SU-DHL-6 (cell line): Measurements from ENCODE around the gene ATXN1L.
"Not testable (repeated sequence)": the region's sequence is repeated elsewhere in the genome, so short reads cannot be mapped to it uniquely, and the experiment has no call there.

Experiments
- H2AFZ ChIP-seq: fragments of 200-600 bp; sonication (generic); 2 replicates; pipeline ENCODE4 v1.6.1; 2014; ENCODE audit warnings: low read depth, mild to moderate bottlenecking, moderate library complexity, mixed read lengths, antibody characterized with exemption, low read length; ENCODE audit not compliant: severe bottlenecking
- H3F3A ChIP-seq: fragments of 200-600 bp; shearing (Covaris generic); 2 replicates; pipeline ENCODE4 v1.6.0; 2016; ENCODE audit warnings: antibody characterized with exemption, mild to moderate bottlenecking; ENCODE audit not compliant: insufficient read depth
- H3K27ac ChIP-seq: fragments of 200-600 bp; sonication (generic); 2 replicates; pipeline ENCODE4 v1.5.1; 2016; ENCODE audit warnings: low read depth, mild to moderate bottlenecking, low read length, moderate library complexity, mixed read lengths
- H3K27me3 ChIP-seq: fragments of 200-600 bp; sonication (generic), shearing (Covaris generic); 2 replicates; pipeline ENCODE4 v1.6.0; 2014; ENCODE audit warnings: mild to moderate bottlenecking, low read length
- H3K36me3 ChIP-seq: fragments of 200-600 bp; sonication (generic); 2 replicates; pipeline ENCODE4 v1.6.1; 2014; ENCODE audit warnings: mild to moderate bottlenecking, low read length, mixed read lengths
- H3K4me2 ChIP-seq: fragments of 300-600, 200-600 bp; shearing (Covaris generic), sonication (generic); 2 replicates; pipeline ENCODE4 v1.6.0; 2014; ENCODE audit warnings: low read length, low read depth, mild to moderate bottlenecking; ENCODE audit not compliant: poor library complexity, severe bottlenecking
- H3K4me3 ChIP-seq: fragments of 200-600 bp; sonication (generic); 2 replicates; pipeline ENCODE4 v1.5.1; 2014; ENCODE audit warnings: antibody characterized with exemption, low read length, mild to moderate bottlenecking, mixed read lengths; ENCODE audit not compliant: insufficient read depth, poor library complexity, severe bottlenecking
- H3K79me2 ChIP-seq: fragments of 200-600 bp; sonication (generic); 2 replicates; pipeline ENCODE4 v1.6.1; 2014; ENCODE audit warnings: mild to moderate bottlenecking, low read length, moderate library complexity; ENCODE audit not compliant: insufficient read depth
- H3K9ac ChIP-seq: fragments of 200-600 bp; sonication (generic); 2 replicates; pipeline ENCODE4 v1.7.0; 2014; ENCODE audit warnings: mild to moderate bottlenecking, low read length
- H3K9me2 ChIP-seq: fragments of 200-600 bp; sonication (generic); replicated peaks from 2 replicates; pipeline ENCODE4 v1.6.1; 2014; ENCODE audit warnings: low read length; ENCODE audit not compliant: insufficient read depth
- H3K9me3 ChIP-seq: fragments of 200-600 bp; sonication (generic); 2 replicates; pipeline ENCODE4 v1.6.1; 2014; ENCODE audit warnings: low read length, mixed read lengths; ENCODE audit not compliant: insufficient read depth
- H4K20me1 ChIP-seq: fragments of 200-600 bp; sonication (generic); 2 replicates; pipeline ENCODE4 v1.6.1; 2014; ENCODE audit warnings: low read depth, mild to moderate bottlenecking, antibody characterized with exemption, low read length, moderate library complexity, mixed read lengths
- CTCF ChIP-seq: fragments of 200-600 bp; sonication (generic); IDR thresholded peaks from one replicate; pipeline ENCODE4 v1.5.1; 2017; ENCODE audit warnings: antibody characterized with exemption, mild to moderate bottlenecking, low read length, moderate library complexity; ENCODE audit not compliant: insufficient read depth, poor library complexity, severe bottlenecking
- EZH2phosphoT487 ChIP-seq: fragments of 200-600 bp; sonication (generic), shearing (Covaris generic); conservative IDR thresholded peaks from 2 replicates; pipeline ENCODE4 v1.6.1; 2018; ENCODE audit warnings: mild to moderate bottlenecking, antibody characterized with exemption, low read length, moderate library complexity, mixed read lengths

ATXN1L gene

DNA sequence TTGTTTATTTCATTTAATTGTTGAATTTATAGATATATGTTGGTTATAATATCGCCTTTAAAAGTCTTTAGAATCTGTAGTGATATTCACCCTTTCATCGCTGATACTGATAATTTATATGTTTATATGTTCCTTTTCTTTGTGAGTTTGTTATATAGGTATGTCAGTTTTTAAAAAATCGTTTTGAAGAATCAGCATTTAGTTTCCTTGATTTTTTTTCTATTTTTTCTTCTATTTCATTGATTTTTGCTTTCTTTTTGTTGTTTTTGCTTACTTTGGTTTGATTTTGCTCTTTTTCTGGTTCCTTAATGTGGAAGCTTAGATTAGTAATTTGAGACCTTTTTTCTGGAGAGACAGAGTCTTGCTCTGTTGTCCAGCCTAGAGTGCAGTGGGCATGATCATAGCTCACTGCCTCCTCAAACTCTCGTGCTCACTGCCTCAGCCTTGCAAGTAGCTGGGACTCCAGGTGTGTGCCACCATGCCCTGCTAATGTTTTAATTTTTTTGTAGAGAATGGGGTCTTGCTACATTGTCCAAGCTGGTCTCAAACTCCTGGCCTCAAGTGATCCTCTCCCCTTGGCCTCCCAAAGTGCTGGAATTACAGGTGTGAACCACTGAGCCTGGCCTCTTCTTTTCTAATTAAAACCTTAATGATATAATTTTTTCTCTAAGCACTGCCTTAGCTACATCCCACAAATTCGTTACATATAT is 57.0 kb downstream of the ATXN1L start:
- Histone ChIP-seq H3K36me3 (no peaks in the 10 kb centered on the region; the same call in 1 of the 2 replicates), H3K4me3 (no peak overlapping the region), H3K4me2 (peak overlapping the region; percentile 21), H3K9ac (no peak overlapping the region), H3F3A (peaks cover 33% of the 10 kb centered on the region; the same call in 1 of the 2 replicates), H3K9me2 (no peaks in the 10 kb centered on the region), H4K20me1 (peaks cover 64% of the 10 kb centered on the region), H3K27me3 (no peaks in the 10 kb centered on the region), H3K79me2 (peaks cover 100% of the 10 kb centered on the region), H3K27ac (no peak overlapping the region), H2AFZ (no peak overlapping the region), H3K9me3 (no peaks in the 10 kb centered on the region)
- no peak for TF ChIP-seq CTCF
- no peak for TF ChIP-seq EZH2phosphoT487

DNA sequence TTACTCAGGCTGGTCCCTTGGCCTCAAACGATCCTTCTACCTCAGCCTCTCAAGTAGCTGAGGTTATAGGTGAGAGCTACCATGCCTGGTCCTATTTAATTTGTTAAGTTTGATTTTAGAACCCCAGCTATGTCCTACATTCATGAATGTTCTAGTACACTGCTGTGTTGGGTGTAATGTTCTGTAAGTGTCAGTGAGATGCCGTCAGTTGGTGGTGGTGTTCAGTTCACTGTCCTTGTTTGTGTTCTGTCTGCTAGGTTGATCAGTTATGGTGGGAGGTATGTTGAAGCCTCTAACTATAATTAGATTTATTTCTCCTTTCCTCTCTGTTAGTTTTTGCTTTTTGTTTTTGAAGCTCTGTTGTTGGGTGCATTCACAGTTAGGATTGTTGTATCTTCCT is 57.8 kb downstream of the ATXN1L start:
- Histone ChIP-seq H3K9me3 (no peaks in the 10 kb centered on the region), H3K4me3 (no peak overlapping the region), H3F3A (peaks cover 32% of the 10 kb centered on the region; the same call in 1 of the 2 replicates), H3K9ac (no peak overlapping the region), H3K79me2 (peaks cover 100% of the 10 kb centered on the region), H3K27ac (no peak overlapping the region), H3K4me2 (peak overlapping the region; percentile 21), H4K20me1 (peaks cover 64% of the 10 kb centered on the region), H2AFZ (no peak overlapping the region), H3K27me3 (no peaks in the 10 kb centered on the region), H3K9me2 (no peaks in the 10 kb centered on the region), H3K36me3 (no peaks in the 10 kb centered on the region; the same call in 1 of the 2 replicates)
- TF ChIP-seq EZH2phosphoT487 (no peak), CTCF (no peak)

DNA sequence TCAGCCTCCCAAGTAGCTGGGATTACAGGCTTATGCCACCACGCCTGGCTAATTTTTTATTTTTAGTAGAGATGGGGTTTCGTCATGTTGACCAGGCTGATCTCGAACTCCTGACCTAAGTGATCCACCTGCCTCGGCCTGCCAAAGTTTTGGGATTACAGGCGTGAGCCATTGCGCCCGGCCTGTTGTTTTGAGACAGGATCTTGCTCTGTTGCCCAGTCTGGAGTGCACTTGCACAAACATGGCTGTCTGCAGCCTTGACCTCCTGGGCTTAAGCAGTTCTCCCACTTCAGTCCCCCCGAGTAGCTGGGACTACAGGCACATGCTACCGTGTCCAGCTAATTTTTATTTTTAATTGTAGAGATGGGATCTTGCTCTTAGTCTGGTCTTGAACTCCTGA is 58.5 kb downstream of the ATXN1L start:
- H3F3A ChIP-seq = peaks cover 26% of the 10 kb centered on the region; the same call in 1 of the 2 replicates
- no peak overlapping the region for H3K9ac ChIP-seq
- no peak overlapping the region for H3K27ac ChIP-seq
- TF ChIP-seq EZH2phosphoT487 = no peak
- no peak for TF ChIP-seq CTCF
- no peak overlapping the region for H3K4me2 ChIP-seq
- H3K9me2 ChIP-seq = no peaks in the 10 kb centered on the region
- no peaks in the 10 kb centered on the region; the same call in 1 of the 2 replicates for H3K36me3 ChIP-seq
- peaks cover 65% of the 10 kb centered on the region for H4K20me1 ChIP-seq
- peaks cover 100% of the 10 kb centered on the region for H3K79me2 ChIP-seq
- no peak overlapping the region for H3K4me3 ChIP-seq
- no peaks in the 10 kb centered on the region for H3K9me3 ChIP-seq
- H2AFZ ChIP-seq = no peak overlapping the region
- H3K27me3 ChIP-seq = no peaks in the 10 kb centered on the region

DNA sequence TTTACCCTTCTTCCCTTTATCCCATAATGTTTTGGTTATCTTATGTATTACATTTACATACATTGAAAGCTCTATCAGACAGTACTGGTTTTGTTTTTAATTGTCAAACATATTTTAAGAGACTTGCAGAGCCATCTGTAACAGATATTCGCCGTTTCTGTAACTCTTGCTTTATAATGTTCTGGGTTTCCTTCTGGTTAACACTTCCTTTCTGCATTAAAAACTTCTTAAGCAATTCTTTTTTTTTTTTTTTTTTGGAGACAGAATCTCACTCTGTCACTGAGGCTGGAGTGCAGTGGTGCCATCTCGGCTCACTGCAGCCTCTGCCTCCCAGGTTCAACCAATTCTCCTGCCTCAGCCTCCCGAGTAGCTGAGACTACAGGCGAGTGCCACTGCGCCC is 60.0 kb downstream of the ATXN1L start:
- H2AFZ ChIP-seq, H3K4me2 ChIP-seq, H3K27me3 ChIP-seq, H3K9me2 ChIP-seq, H3K27ac ChIP-seq, H3K36me3 ChIP-seq, H3K9ac ChIP-seq, H3K4me3 ChIP-seq, H3K9me3 ChIP-seq: not testable (repeated sequence)
- peaks cover 66% of the 10 kb centered on the region for H4K20me1 ChIP-seq
- peaks cover 15% of the 10 kb centered on the region; the same call in 1 of the 2 replicates for H3F3A ChIP-seq
- peaks cover 100% of the 10 kb centered on the region for H3K79me2 ChIP-seq
